Skeletal muscle cell (primary cell): ENCODE measurements around the gene CYB5R4.
"Not testable (repeated sequence)": the region's sequence is repeated elsewhere in the genome, so short reads cannot be mapped to it uniquely, and the experiment has no call there.

ENCODE experiments used
- DNase-seq: peaks from one replicate; pipeline ENCODE4 v3.0.0-alpha.2; 2010; ENCODE audit warnings: low read depth
- H3K4me3 ChIP-seq: 2 replicates; pipeline ENCODE4 v1.5.1; 2011; ENCODE audit warnings: low read depth, mild to moderate bottlenecking, control low read depth, low read length, moderate library complexity

The CYB5R4 gene

GRCh38 chr6:83860782-83861495 is 1.4 kb downstream of the CYB5R4 start:
- DNase-seq: no peak

GRCh38 chr6:83862776-83863471 is 3.4 kb downstream of the CYB5R4 start:
- DNase-seq: no peak
- H3K4me3 ChIP-seq: no peak overlapping the region

More at GRCh38 chr6:83860782-83861495, 1.4 kb downstream of the CYB5R4 start:
- no peak overlapping the region for H3K4me3 ChIP-seq

DNA sequence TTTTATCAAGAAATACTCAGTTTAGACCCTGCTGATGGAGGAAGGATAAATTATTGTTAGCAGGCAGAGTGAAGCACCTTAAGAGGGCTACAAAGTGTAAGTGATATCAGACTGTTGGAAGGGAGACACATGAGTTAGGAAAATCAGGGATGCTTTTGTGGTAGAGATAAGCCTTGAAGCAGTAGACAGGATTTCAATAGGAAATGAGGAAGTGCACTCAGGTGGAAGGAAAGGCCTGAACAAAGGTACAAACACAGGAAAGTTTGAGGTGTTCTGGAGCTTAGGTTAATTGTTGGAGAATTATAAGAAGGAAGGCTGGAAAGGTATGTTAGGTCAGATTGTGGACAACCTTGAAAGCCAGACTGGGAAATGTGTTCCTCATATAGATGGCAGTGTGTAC is 7.6 kb downstream of the CYB5R4 start:
- H3K4me3 ChIP-seq: no peak overlapping the region

GRCh38 chr6:83867527-83868161 is 8.2 kb downstream of the CYB5R4 start:
- H3K4me3 ChIP-seq: no peak overlapping the region
- peak; percentile 78 for DNase-seq

More for the DNA sequence above, 7.6 kb downstream of the CYB5R4 start:
- no peak for DNase-seq

DNA sequence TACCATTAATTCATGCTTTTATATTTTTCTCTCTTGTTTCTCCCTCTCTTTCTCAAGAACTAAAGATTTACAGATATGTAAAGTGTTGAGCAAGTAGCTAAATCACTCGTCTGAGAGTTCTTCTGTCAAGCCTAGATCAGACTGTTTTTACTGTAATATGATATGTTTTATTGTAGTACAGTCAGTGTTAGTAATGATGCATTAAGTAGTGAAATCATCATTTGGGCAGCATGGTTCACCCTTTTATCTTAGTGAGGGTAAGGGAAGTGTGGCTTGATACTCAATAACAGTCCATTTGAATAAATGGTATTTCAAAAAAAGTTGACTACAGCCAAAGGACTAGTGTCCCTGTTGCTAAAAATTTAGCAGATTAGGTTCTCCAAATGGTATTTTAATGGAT is 9.2 kb downstream of the CYB5R4 start:
- DNase-seq: peak; percentile 36
- H3K4me3 ChIP-seq: no peak overlapping the region

GRCh38 chr6:83870649-83871048 is 11.2 kb downstream of the CYB5R4 start:
- no peak for DNase-seq
- no peak overlapping the region for H3K4me3 ChIP-seq

GRCh38 chr6:83872386-83873118 is 13.1 kb downstream of the CYB5R4 start:
- no peak overlapping the region for H3K4me3 ChIP-seq
- DNase-seq: no peak

GRCh38 chr6:83873869-83874268 is 14.4 kb downstream of the CYB5R4 start:
- H3K4me3 ChIP-seq: no peak overlapping the region
- no peak for DNase-seq

DNA sequence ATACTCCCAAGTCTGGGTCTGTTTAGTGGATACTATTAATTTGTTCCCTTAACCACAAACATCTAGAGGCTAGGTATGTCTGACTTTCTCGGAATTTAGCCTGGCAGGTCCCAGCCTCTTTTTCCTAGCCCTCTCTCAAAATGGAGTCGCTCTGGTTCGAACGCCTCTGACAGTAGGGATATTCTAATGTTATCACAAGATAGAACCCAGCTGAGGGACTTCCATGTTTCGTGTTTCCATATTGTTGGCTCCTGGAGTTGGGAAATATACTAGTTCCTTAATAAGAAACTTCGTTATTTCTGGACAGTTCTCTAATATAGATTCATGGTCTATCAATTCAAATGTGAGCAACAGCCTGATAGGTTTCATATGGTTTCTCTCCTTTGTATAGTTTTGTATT is 16.4 kb downstream of the CYB5R4 start:
- DNase-seq: no peak
- no peak overlapping the region for H3K4me3 ChIP-seq

- no peak overlapping the region for H3K4me3 ChIP-seq
- no peak for DNase-seq
Observed at GRCh38 chr6:83878902-83879644, 19.6 kb downstream of the CYB5R4 start.

- no peak overlapping the region for H3K4me3 ChIP-seq
- no peak for DNase-seq
Observed at GRCh38 chr6:83879746-83880145, 20.3 kb downstream of the CYB5R4 start.

GRCh38 chr6:83883240-83883639 is 23.8 kb downstream of the CYB5R4 start:
- no peak overlapping the region for H3K4me3 ChIP-seq
- no peak for DNase-seq

- H3K4me3 ChIP-seq: no peak overlapping the region
- peak; percentile 10 for DNase-seq
Observed at GRCh38 chr6:83884523-83884922, 25.0 kb downstream of the CYB5R4 start.

DNA sequence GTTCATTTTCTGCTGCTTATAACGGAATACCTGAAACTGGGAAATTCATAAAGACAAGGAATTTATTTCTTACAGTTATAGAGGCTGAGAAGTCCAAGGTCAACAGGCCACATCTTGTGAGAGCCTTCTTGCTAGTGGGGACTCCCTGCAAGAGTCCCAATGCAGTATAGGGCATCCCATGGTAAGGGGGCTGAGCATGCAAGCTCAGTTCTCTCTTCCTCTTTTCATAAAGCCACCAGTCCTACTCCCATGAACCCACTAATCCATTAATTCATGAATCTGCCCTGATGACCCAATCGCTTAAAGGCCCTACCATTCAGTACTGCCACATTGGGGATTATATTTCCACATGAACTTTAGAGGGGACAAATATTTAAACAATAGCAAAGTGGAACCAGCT is 26.5 kb downstream of the CYB5R4 start:
- H3K4me3 ChIP-seq: no peak overlapping the region
- DNase-seq: no peak

GRCh38 chr6:83889621-83890020 is 30.1 kb downstream of the CYB5R4 start:
- H3K4me3 ChIP-seq: no peak overlapping the region
- no peak for DNase-seq

DNA sequence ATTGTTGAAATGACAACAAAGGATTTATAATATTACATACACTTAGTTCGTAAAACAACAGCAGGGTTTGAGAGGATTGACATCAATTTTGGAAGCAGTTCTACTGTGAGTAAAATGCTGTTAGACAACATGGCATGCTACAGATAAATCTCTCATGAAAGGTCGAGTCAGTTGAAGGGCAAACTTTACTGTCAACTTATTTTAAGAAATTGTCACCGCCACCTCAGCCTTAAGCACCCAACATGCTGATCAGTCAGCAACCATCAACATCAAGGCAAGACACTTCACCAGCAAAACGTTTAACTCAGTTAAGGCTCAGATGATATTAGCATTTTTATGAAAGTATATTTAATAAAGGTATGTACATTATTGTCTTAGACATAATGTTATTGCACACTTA is 31.0 kb downstream of the CYB5R4 start:
- H3K4me3 ChIP-seq: no peak overlapping the region
- no peak for DNase-seq

GRCh38 chr6:83891586-83891985 is 32.1 kb downstream of the CYB5R4 start:
- H3K4me3 ChIP-seq: no peak overlapping the region
- no peak for DNase-seq

- no peak overlapping the region for H3K4me3 ChIP-seq
- DNase-seq: no peak
Observed at GRCh38 chr6:83893024-83893423, 33.5 kb downstream of the CYB5R4 start.

DNA sequence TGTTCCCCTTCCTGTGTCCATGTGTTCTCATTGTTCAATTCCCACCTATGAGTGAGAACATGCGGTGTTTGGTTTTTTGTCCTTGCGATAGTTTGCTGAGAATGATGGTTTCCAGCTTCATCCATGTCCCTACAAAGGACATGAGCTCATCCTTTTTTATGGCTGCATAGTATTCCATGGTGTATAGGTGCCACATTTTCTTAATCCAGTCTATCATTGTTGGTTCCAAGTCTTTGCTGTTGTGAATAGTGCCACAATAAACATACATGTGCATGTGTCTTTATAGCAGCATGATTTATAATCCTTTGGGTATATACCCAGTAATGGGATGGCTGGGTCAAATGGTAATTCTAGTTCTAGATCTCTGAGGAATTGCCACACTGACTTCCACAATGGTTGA is 37.6 kb downstream of the CYB5R4 start:
- not testable (repeated sequence) for DNase-seq

More for the DNA sequence above, 37.6 kb downstream of the CYB5R4 start:
- H3K4me3 ChIP-seq: not testable (repeated sequence)
